ENCODE data around the gene PADI3. TPM values are rescaled to one million over a fixed set of nuclear protein-coding genes. Genes with fewer than 3 reads are reported as not detected.

Gene PADI3
- total RNA-seq, 3 donors from 2014 or later (not counting 1 experiment from before 2014, with no cell fraction given) = not detected

DNA sequence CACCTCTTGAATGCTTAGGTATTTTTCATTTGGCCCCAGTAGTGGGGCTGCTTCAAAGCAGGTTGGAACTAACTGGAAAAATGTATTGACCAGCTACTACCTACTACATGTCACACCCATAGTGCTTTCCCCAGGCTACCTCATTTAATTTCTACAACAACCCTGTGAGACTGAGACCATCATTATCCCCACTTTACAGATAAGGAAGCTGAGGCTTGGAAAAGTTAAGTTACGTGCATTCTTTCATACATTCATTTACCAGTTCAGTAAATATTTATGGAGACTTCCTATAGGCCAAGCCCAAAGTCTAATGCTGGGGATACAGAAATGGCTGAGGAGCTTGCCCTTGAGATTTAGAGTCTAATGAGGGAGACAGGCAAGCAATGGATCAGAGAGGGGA lies 14.5 kb upstream of the PADI3 start:
- H3K4me3 Mint-ChIP-seq = no peak overlapping the region
- TF ChIP-seq, protein P1, sequence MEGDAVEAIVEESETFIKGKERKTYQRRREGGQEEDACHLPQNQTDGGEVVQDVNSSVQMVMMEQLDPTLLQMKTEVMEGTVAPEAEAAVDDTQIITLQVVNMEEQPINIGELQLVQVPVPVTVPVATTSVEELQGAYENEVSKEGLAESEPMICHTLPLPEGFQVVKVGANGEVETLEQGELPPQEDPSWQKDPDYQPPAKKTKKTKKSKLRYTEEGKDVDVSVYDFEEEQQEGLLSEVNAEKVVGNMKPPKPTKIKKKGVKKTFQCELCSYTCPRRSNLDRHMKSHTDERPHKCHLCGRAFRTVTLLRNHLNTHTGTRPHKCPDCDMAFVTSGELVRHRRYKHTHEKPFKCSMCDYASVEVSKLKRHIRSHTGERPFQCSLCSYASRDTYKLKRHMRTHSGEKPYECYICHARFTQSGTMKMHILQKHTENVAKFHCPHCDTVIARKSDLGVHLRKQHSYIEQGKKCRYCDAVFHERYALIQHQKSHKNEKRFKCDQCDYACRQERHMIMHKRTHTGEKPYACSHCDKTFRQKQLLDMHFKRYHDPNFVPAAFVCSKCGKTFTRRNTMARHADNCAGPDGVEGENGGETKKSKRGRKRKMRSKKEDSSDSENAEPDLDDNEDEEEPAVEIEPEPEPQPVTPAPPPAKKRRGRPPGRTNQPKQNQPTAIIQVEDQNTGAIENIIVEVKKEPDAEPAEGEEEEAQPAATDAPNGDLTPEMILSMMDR (IDR thresholded peaks at IDR 0.05) = no peak
- no peaks in the 10 kb centered on the region for H3K27me3 Mint-ChIP-seq (ENCODE audit: low read depth in 2 of 2)
- H3K9me3 Mint-ChIP-seq = no peaks in the 10 kb centered on the region
- Histone ChIP-seq H3K9me3 (ENCODE audit: control insufficient read depth, insufficient read depth, low read length) (no peaks in the 10 kb centered on the region), H3K27me3 (ENCODE audit: control insufficient read depth, insufficient read depth, low read length) (no peaks in the 10 kb centered on the region), H3K4me3 (ENCODE audit: low read length) (no peak overlapping the region), H3K4me1 (ENCODE audit: control insufficient read depth, insufficient read depth, low read length) (no peaks in the 10 kb centered on the region), H3K27ac (ENCODE audit: low read length) (no peak overlapping the region), H3K36me3 (ENCODE audit: control insufficient read depth, insufficient read depth, low read length) (no peaks in the 10 kb centered on the region)
- no CpG with 5 or more reads among the region's 1 CpG for WGBS (ENCODE audit: insufficient coverage)
- no peak overlapping the region for H3K27ac Mint-ChIP-seq
- no peak for DNase-seq
- H3K36me3 Mint-ChIP-seq = no peaks in the 10 kb centered on the region
- ATAC-seq = no peak
- intact Hi-C loops (cut with micrococcal nuclease) = no loop called here
- H3K4me1 Mint-ChIP-seq = no peaks in the 10 kb centered on the region

DNA sequence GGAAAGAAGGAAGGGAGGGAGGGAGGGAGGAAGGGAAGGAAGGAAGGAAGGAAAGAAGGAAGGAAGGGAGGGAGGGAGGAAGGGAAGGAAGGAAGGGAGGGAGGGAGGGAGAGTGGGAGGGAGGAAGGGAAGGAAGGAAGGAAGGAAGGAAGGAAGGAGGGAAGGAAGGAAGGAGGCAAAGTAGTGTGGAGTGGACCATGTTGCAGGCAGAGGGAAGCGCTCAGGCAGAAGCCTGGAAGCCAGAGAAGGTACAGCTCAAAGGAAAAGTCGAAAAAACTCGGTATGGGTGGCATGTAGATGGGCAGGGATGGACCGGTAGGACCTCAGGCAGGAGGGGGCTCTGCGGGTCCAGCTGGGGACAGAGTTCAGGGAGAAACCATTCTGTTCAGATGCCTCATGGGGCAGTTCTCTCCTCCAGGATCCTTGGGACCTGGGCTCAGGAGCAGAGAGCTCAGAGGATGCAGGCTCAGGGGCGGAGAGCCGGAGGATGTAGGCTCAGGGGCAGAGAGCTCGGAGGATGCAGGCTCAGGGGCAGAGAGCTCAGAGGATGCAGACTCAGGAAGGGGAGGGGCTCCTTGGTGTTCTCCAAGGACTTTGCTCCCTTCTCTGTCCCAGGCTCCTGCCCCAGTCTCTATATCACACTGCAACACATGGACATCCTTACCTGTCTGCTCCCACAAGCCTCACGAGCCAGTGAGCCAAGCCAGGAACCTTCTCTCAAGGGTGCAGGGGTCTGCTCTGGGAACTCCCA lies 13.6 kb upstream of the PADI3 start:
- no peak for ATAC-seq
- Mint-ChIP-seq H3K27ac (no peak overlapping the region), H3K36me3 (no peaks in the 10 kb centered on the region), H3K9me3 (no peaks in the 10 kb centered on the region), H3K4me3 (no peak overlapping the region), H3K4me1 (no peaks in the 10 kb centered on the region), H3K27me3 (ENCODE audit: low read depth in 2 of 2) (no peaks in the 10 kb centered on the region)
- Histone ChIP-seq H3K36me3 (ENCODE audit: control insufficient read depth, insufficient read depth, low read length) (no peaks in the 10 kb centered on the region), H3K27me3 (ENCODE audit: control insufficient read depth, insufficient read depth, low read length) (no peaks in the 10 kb centered on the region), H3K4me1 (ENCODE audit: control insufficient read depth, insufficient read depth, low read length) (no peaks in the 10 kb centered on the region), H3K4me3 (ENCODE audit: low read length) (no peak overlapping the region), H3K27ac (ENCODE audit: low read length) (no peak overlapping the region), H3K9me3 (ENCODE audit: control insufficient read depth, insufficient read depth, low read length) (no peaks in the 10 kb centered on the region)
- 91% methylated on average over 9 of the region's 9 CpGs for WGBS (ENCODE audit: insufficient coverage)
- TF ChIP-seq, protein P1 (IDR thresholded peaks at IDR 0.05) = no peak
- DNase-seq = no peak
- intact Hi-C loops (cut with micrococcal nuclease) = loop anchor here (5.0 kb wide), 1 partner anchor 283 kb away; no protein-coding TSS in a partner anchor

DNA sequence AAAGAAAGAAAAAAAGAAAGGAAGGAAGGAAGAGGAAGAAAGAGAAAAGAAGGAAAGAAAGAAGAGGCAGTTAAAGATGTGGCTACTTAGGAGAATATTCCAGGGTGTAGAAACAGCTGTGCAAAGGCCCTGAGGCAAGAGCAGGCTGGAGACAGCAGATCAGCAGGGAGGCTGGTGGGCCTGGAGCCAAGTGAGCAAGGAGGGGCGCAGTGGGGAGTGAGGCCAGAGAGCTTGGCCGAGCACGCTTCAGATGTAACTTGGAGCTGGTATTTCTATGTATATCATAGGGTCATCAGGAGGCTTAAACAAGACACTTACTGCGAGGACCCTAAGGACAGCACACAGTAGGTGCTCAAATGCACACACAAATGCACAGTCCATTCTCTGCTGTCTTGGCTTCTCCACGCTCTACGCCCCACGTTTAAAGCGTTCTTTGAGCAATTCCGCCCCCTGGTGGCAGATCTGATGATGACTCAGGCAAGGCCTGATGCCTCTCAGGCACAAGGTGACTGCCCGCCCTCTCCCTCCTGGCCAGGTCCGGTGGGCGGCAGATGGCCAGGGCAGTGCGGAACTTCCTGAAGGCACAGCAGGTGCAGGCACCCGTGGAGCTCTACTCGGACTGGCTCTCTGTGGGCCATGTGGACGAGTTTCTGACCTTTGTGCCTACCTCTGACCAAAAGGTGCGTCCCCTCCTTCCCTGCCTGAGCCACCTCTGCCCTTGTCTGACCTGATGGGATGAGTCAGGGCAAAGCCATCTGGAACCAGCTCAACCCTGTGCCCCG lies 11.9 kb upstream of the PADI3 start:
- Histone ChIP-seq H3K9me3 (ENCODE audit: control insufficient read depth, insufficient read depth, low read length) (no peaks in the 10 kb centered on the region), H3K4me1 (ENCODE audit: control insufficient read depth, insufficient read depth, low read length) (no peaks in the 10 kb centered on the region), H3K27me3 (ENCODE audit: control insufficient read depth, insufficient read depth, low read length) (no peaks in the 10 kb centered on the region), H3K36me3 (ENCODE audit: control insufficient read depth, insufficient read depth, low read length) (no peaks in the 10 kb centered on the region), H3K27ac (ENCODE audit: low read length) (no peak overlapping the region), H3K4me3 (ENCODE audit: low read length) (no peak overlapping the region)
- Mint-ChIP-seq H3K36me3 (no peaks in the 10 kb centered on the region), H3K27ac (no peak overlapping the region), H3K9me3 (no peaks in the 10 kb centered on the region), H3K4me1 (no peaks in the 10 kb centered on the region), H3K4me3 (no peak overlapping the region), H3K27me3 (ENCODE audit: low read depth in 2 of 2) (peaks cover 0 to 4% of the 10 kb centered on the region in 2 donors)
- WGBS (ENCODE audit: insufficient coverage) = 25% methylated on average over 18 of the region's 18 CpGs
- TF ChIP-seq, protein P1 (IDR thresholded peaks at IDR 0.05) = peak; percentile 89
- intact Hi-C loops (cut with micrococcal nuclease) = loop anchor here (1.0 to 5.0 kb wide), 2 partner anchors 112 to 285 kb away; no protein-coding TSS in a partner anchor
- ATAC-seq (peak; percentile 72 to 89 (median 79)), DNase-seq (peak; percentile 81 to 89)

Data from natural killer cell (primary cell).